ENCODE data around the gene CD109. TPM values are rescaled to one million over a fixed set of nuclear protein-coding genes. Genes with fewer than 3 reads are reported as not detected.

CD109 gene
- total RNA-seq, 1 donor from 2014 or later, result 25.0 TPM

DNA sequence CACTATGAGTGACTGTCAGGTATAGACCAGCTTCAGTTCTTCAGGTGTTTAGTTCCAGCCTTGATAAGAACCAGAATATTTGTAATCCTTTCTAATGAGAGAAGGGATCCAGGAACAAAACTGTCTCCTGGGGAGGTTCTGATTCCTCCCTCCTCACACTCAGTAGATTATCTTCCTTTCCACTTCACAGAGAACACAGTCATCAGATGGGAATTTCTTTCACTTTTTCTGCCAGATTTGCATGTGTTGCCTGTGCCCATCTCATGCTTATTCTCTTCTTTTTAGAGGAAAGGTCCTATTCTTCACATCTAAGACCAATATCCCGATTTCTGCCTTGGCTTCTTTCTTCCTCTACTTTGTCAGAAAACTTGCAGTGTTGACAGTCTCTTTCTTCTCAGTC lies 50.8 kb downstream of the CD109 start:
- Histone ChIP-seq H3K4me3 (no peak overlapping the region), H3K4me1 (no peaks in the 10 kb centered on the region), H3K27ac (no peak overlapping the region), H3K36me3 (no peaks in the 10 kb centered on the region), H3K9me3 (no peaks in the 10 kb centered on the region), H3K27me3 (ENCODE audit: low read depth) (no peaks in the 10 kb centered on the region)
- DNase-seq, result no peak
- intact Hi-C loops (cut with DNase I), result no loop called here
- TF ChIP-seq, protein P1, sequence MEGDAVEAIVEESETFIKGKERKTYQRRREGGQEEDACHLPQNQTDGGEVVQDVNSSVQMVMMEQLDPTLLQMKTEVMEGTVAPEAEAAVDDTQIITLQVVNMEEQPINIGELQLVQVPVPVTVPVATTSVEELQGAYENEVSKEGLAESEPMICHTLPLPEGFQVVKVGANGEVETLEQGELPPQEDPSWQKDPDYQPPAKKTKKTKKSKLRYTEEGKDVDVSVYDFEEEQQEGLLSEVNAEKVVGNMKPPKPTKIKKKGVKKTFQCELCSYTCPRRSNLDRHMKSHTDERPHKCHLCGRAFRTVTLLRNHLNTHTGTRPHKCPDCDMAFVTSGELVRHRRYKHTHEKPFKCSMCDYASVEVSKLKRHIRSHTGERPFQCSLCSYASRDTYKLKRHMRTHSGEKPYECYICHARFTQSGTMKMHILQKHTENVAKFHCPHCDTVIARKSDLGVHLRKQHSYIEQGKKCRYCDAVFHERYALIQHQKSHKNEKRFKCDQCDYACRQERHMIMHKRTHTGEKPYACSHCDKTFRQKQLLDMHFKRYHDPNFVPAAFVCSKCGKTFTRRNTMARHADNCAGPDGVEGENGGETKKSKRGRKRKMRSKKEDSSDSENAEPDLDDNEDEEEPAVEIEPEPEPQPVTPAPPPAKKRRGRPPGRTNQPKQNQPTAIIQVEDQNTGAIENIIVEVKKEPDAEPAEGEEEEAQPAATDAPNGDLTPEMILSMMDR (IDR thresholded peaks at IDR 0.05), result no peak
- no peak for ATAC-seq

GRCh38 chr6:73747289-73747688 lies 51.3 kb downstream of the CD109 start:
- no peak for DNase-seq
- Histone ChIP-seq H3K4me3 (no peak overlapping the region), H3K27me3 (ENCODE audit: low read depth) (no peaks in the 10 kb centered on the region), H3K4me1 (no peaks in the 10 kb centered on the region), H3K27ac (no peak overlapping the region), H3K9me3 (no peaks in the 10 kb centered on the region), H3K36me3 (no peaks in the 10 kb centered on the region)
- intact Hi-C loops (cut with DNase I), result no loop called here
- peak; percentile 52 to 56 for ATAC-seq
- TF ChIP-seq, protein P1 (IDR thresholded peaks at IDR 0.05), result no peak

GRCh38 chr6:73752943-73753342 lies 56.9 kb downstream of the CD109 start:
- Histone ChIP-seq H3K27ac (no peak overlapping the region), H3K27me3 (ENCODE audit: low read depth) (no peaks in the 10 kb centered on the region), H3K36me3 (no peaks in the 10 kb centered on the region), H3K9me3 (no peaks in the 10 kb centered on the region), H3K4me1 (no peaks in the 10 kb centered on the region), H3K4me3 (no peak overlapping the region)
- intact Hi-C loops (cut with DNase I), result no loop called here
- DNase-seq (no peak), ATAC-seq (no peak)
- TF ChIP-seq, protein P1 (IDR thresholded peaks at IDR 0.05), result no peak

GRCh38 chr6:73766040-73766439 lies 70.0 kb downstream of the CD109 start:
- no peaks in the 10 kb centered on the region for H3K36me3 ChIP-seq
- DNase-seq (no peak), ATAC-seq (no peak)
- intact Hi-C loops (cut with DNase I), result no loop called here
- no peaks in the 10 kb centered on the region for H3K27me3 ChIP-seq (ENCODE audit: low read depth)
- TF ChIP-seq, protein P1 (IDR thresholded peaks at IDR 0.05), result no peak
- H3K4me3 ChIP-seq, result no peak overlapping the region
- H3K4me1 ChIP-seq, result no peaks in the 10 kb centered on the region
- no peak overlapping the region for H3K27ac ChIP-seq
- no peaks in the 10 kb centered on the region for H3K9me3 ChIP-seq

DNA sequence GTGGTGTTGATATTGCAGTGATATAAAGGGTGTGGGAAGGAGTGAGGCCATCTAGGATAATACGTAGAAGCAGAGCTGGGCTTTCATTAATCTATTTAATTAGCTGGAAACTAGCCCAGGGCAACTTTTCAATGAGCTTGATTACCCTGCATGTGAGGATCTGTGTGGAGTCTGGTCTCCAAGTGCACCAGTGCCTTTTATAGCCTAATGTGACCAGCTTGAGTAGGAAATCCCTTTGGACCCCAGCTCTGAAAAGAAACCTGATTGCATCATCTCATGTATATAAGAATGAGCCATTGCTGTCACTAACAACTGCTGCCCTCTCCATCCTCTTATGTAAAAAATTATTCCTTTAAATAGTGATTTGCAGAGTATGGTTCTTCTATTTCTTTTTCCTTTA lies 72.6 kb downstream of the CD109 start:
- H3K36me3 ChIP-seq, result no peaks in the 10 kb centered on the region
- no peak overlapping the region for H3K27ac ChIP-seq
- no peak overlapping the region for H3K4me3 ChIP-seq
- H3K9me3 ChIP-seq, result no peaks in the 10 kb centered on the region
- no peaks in the 10 kb centered on the region for H3K4me1 ChIP-seq
- DNase-seq (no peak), ATAC-seq (no peak)
- H3K27me3 ChIP-seq (ENCODE audit: low read depth), result no peaks in the 10 kb centered on the region
- TF ChIP-seq, protein P1 (IDR thresholded peaks at IDR 0.05), result no peak
- intact Hi-C loops (cut with DNase I), result no loop called here

- TF ChIP-seq, protein P1 (IDR thresholded peaks at IDR 0.05), result no peak
- DNase-seq (no peak), ATAC-seq (no peak)
- Histone ChIP-seq H3K27ac (no peak overlapping the region), H3K4me3 (no peak overlapping the region), H3K9me3 (no peaks in the 10 kb centered on the region), H3K4me1 (no peaks in the 10 kb centered on the region), H3K36me3 (no peaks in the 10 kb centered on the region), H3K27me3 (ENCODE audit: low read depth) (no peaks in the 10 kb centered on the region)
- intact Hi-C loops (cut with DNase I), result no loop called here
Measured at GRCh38 chr6:73769976-73770375, 74.0 kb downstream of the CD109 start.
